ENCODE measurements around the gene HES4. TPM values are rescaled to one million over a fixed set of nuclear protein-coding genes. Genes with fewer than 3 reads are reported as not detected.
A peak's percentile ranks its signal among the peaks of the same experiment; 100 is the strongest.

Gene HES4
- total RNA-seq, 1 donor from 2014 or later: 149 TPM

DNA sequence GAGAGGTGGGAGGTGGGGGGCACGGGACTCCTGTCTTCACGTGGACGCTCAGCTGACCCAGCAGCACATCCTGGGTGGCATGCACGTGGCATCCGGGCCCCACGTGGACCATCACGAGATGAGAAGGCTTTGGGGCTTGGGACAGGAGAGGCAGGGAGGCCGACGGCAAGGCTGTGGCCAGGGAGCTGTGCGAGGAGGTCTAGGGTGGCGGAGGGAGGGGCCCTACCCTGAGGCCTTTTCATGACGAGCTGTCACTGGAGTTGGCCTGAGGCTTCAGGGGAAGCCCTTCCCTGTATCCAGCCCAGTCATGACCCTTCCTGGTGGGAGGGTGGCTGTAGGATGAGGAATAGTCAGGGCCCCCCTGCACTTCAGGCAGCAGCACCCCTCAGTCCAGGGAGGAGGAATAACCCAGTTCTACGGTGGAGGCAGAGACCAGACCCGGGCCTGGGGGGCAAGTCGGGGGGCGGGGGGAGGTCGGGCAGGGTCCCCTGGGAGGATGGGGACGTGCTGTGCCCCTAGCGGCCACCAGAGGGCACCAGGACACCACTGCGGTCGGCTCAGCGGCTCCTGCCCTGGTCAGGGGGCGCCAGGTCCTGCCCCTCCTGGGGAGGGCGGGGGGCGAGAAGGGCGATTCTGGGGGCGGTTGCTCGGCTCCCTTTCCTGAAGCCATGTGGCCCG lies 16.0 kb downstream of the HES4 start:
- Mint-ChIP-seq H3K4me1 (ENCODE audit: low read depth, unreplicated experiment) (no peaks in the 10 kb centered on the region), H3K27me3 (ENCODE audit: low read depth, unreplicated experiment) (peaks cover 51% of the 10 kb centered on the region), H3K36me3 (ENCODE audit: low read depth, unreplicated experiment) (no peaks in the 10 kb centered on the region), H3K27ac (ENCODE audit: unreplicated experiment) (no peak overlapping the region), H3K4me3 (ENCODE audit: unreplicated experiment) (no peak overlapping the region), H3K9me3 (ENCODE audit: unreplicated experiment) (peaks cover 8% of the 10 kb centered on the region)
- H3K79me2 ChIP-seq (ENCODE audit: insufficient read depth, low read length): no peaks in the 10 kb centered on the region
- FAIRE-seq: no peak
- H3K4me1 ChIP-seq (ENCODE audit: insufficient read depth, low read length): no peaks in the 10 kb centered on the region
- H3K36me3 ChIP-seq (ENCODE audit: insufficient read depth, low read length): no peaks in the 10 kb centered on the region
- H3K4me2 ChIP-seq (ENCODE audit: low read length): peak overlapping the region; percentile 79
- no peaks in the 10 kb centered on the region for H4K20me1 ChIP-seq (ENCODE audit: insufficient read depth, low read length)
- no peak overlapping the region for H3K27ac ChIP-seq (ENCODE audit: low read depth, low read length)
- no peak for DNase-seq (ENCODE audit: low read depth)
- TF ChIP-seq, protein P1, sequence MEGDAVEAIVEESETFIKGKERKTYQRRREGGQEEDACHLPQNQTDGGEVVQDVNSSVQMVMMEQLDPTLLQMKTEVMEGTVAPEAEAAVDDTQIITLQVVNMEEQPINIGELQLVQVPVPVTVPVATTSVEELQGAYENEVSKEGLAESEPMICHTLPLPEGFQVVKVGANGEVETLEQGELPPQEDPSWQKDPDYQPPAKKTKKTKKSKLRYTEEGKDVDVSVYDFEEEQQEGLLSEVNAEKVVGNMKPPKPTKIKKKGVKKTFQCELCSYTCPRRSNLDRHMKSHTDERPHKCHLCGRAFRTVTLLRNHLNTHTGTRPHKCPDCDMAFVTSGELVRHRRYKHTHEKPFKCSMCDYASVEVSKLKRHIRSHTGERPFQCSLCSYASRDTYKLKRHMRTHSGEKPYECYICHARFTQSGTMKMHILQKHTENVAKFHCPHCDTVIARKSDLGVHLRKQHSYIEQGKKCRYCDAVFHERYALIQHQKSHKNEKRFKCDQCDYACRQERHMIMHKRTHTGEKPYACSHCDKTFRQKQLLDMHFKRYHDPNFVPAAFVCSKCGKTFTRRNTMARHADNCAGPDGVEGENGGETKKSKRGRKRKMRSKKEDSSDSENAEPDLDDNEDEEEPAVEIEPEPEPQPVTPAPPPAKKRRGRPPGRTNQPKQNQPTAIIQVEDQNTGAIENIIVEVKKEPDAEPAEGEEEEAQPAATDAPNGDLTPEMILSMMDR (IDR thresholded peaks at IDR 0.05; ENCODE audit: insufficient read depth, low read depth, low read length): peak; percentile 25
- TF ChIP-seq EZH2 (IDR thresholded peaks at IDR 0.05; ENCODE audit: insufficient read depth, low read length): no peak
- peak overlapping the region; percentile 52 for H2AFZ ChIP-seq (ENCODE audit: low read depth, low read length)
- no peak overlapping the region for H3K9ac ChIP-seq (ENCODE audit: low read length)
- no peaks in the 10 kb centered on the region for H3K9me3 ChIP-seq (ENCODE audit: insufficient read depth, low read depth, low read length)
- peaks cover 4% of the 10 kb centered on the region for H3K27me3 ChIP-seq (ENCODE audit: insufficient read depth, low read length)
- no peak overlapping the region for H3K4me3 ChIP-seq (ENCODE audit: insufficient read depth, low read depth, low read length)

DNA sequence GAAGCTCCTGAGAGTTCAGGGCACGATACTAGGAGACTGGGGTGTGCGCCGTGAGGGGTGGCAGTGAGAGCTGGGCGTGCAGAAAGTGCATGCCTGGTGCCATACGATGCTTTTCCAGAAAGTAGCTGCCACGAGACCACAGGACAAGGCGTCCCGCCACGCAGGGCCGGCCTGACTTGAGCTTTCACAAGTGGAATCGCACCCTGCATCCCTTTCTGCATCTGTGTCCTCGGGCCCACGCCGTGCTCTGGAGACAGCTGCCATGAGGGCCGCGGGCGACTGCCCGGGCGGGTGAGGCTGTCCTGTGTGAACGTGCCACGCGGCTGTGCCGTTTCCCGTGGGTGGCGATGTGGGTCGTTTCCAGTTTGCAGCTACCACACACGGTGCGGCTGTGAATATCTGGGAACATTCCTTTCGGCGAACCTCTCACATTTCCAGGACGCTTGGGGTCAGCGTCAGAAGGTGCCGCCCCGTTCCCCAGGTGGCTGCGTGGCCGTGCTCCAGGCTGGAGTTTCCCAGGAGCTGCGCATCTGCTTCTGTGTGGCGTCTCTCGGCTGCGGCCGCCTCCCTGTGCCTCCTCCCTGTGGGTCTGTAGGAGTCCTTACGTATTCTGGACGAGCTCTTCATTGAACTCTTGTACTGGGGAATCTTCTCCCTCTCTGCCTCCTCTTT lies 17.0 kb downstream of the HES4 start:
- H3K9ac ChIP-seq (ENCODE audit: low read length): no peak overlapping the region
- no peaks in the 10 kb centered on the region for H3K4me1 ChIP-seq (ENCODE audit: insufficient read depth, low read length)
- Mint-ChIP-seq H3K4me3 (ENCODE audit: unreplicated experiment) (peak overlapping the region; percentile 1), H3K27ac (ENCODE audit: unreplicated experiment) (no peak overlapping the region), H3K27me3 (ENCODE audit: low read depth, unreplicated experiment) (peaks cover 46% of the 10 kb centered on the region), H3K4me1 (ENCODE audit: low read depth, unreplicated experiment) (no peaks in the 10 kb centered on the region), H3K9me3 (ENCODE audit: unreplicated experiment) (no peaks in the 10 kb centered on the region), H3K36me3 (ENCODE audit: low read depth, unreplicated experiment) (no peaks in the 10 kb centered on the region)
- H3K9me3 ChIP-seq (ENCODE audit: insufficient read depth, low read depth, low read length): no peaks in the 10 kb centered on the region
- peaks cover 4% of the 10 kb centered on the region for H3K27me3 ChIP-seq (ENCODE audit: insufficient read depth, low read length)
- DNase-seq (ENCODE audit: low read depth) (no peak), FAIRE-seq (no peak)
- H3K4me3 ChIP-seq (ENCODE audit: insufficient read depth, low read depth, low read length): no peak overlapping the region
- no peaks in the 10 kb centered on the region for H4K20me1 ChIP-seq (ENCODE audit: insufficient read depth, low read length)
- no peaks in the 10 kb centered on the region for H3K79me2 ChIP-seq (ENCODE audit: insufficient read depth, low read length)
- no peak overlapping the region for H3K4me2 ChIP-seq (ENCODE audit: low read length)
- no peak for TF ChIP-seq EZH2 (IDR thresholded peaks at IDR 0.05; ENCODE audit: insufficient read depth, low read length)
- H3K27ac ChIP-seq (ENCODE audit: low read depth, low read length): no peak overlapping the region
- no peaks in the 10 kb centered on the region for H3K36me3 ChIP-seq (ENCODE audit: insufficient read depth, low read length)
- H2AFZ ChIP-seq (ENCODE audit: low read depth, low read length): no peak overlapping the region

DNA sequence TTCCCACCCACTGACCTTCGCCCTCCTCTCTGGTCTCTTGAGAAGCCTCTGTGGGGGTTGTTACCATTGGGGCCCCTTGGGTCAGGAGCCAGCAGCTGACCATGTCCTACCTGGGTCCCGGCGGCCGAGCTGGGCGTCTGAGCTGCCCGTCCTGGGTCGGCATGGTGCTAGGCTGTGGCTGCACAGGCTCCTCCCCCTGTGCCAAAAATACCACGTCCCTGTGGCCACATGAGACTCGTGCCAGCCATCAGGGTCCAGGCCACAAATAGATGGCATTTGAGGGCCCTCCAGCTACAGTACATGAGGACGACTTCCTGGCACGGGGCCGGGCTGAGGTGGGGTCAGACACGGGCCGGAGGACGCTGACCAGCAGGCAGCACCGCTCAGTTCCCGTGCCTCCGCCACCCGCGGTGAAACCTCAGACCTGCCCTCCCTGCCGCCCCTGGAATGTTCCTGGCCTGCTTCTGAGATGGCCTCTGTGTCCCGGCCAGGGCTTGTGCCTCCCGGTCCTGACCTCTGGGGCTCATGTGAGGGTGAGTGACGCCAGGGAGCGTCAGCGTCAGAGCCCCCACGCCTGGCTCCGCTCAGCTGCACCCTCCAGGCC lies 17.8 kb downstream of the HES4 start, which contains the start of gene PERM1:
TSS of gene PERM1 (minus strand) at position 139 of the 604 bp plus-strand sequence. CDS start 1,064 bp downstream, outside the sequence.
- peaks cover 44% of the 10 kb centered on the region for H3K27me3 Mint-ChIP-seq (ENCODE audit: low read depth, unreplicated experiment)

More for the DNA sequence above, 17.8 kb downstream of the HES4 start, which contains the start of gene PERM1:
- H3K4me2 ChIP-seq (ENCODE audit: low read length): no peak within 1 kb of the TSS
- H3K79me2 ChIP-seq (ENCODE audit: insufficient read depth, low read length): no peaks in the 10 kb centered on the region
- H3K4me1 Mint-ChIP-seq (ENCODE audit: low read depth, unreplicated experiment): no peaks in the 10 kb centered on the region
- no peaks in the 10 kb centered on the region for H3K36me3 Mint-ChIP-seq (ENCODE audit: low read depth, unreplicated experiment)
- no peak within 1 kb of the TSS for H3K9ac ChIP-seq (ENCODE audit: low read length)
- no peak within 1 kb of the TSS for H3K4me3 ChIP-seq (ENCODE audit: insufficient read depth, low read depth, low read length)
- no peaks in the 10 kb centered on the region for H3K9me3 ChIP-seq (ENCODE audit: insufficient read depth, low read depth, low read length)
- peaks cover 4% of the 10 kb centered on the region for H3K27me3 ChIP-seq (ENCODE audit: insufficient read depth, low read length)
- no peaks in the 10 kb centered on the region for H3K36me3 ChIP-seq (ENCODE audit: insufficient read depth, low read length)
- DNase-seq (ENCODE audit: low read depth) (no peak), FAIRE-seq (no peak)
- no peak within 1 kb of the TSS for H2AFZ ChIP-seq (ENCODE audit: low read depth, low read length)
- no peak within 1 kb of the TSS for H3K27ac ChIP-seq (ENCODE audit: low read depth, low read length)
- H3K4me3 Mint-ChIP-seq (ENCODE audit: unreplicated experiment): no peak within 1 kb of the TSS
- H4K20me1 ChIP-seq (ENCODE audit: insufficient read depth, low read length): no peaks in the 10 kb centered on the region
- H3K4me1 ChIP-seq (ENCODE audit: insufficient read depth, low read length): no peaks in the 10 kb centered on the region
- H3K27ac Mint-ChIP-seq (ENCODE audit: unreplicated experiment): no peak within 1 kb of the TSS
- TF ChIP-seq, protein P1 (IDR thresholded peaks at IDR 0.05; ENCODE audit: insufficient read depth, low read depth, low read length): no peak
- TF ChIP-seq EZH2 (IDR thresholded peaks at IDR 0.05; ENCODE audit: insufficient read depth, low read length): no peak
- H3K9me3 Mint-ChIP-seq (ENCODE audit: unreplicated experiment): no peaks in the 10 kb centered on the region
